HG03175 (cell line): ENCODE data around the gene C2orf92.
"Not testable (repeated sequence)": the region's sequence is repeated elsewhere in the genome, so short reads cannot be mapped to it uniquely, and the experiment has no call there.

Experiments used
- ATAC-seq: cut with Tn5 transposase; IDR thresholded peaks from one replicate; pipeline ENCODE4 v1.9.1; 2021; ENCODE audit warnings: mild to moderate bottlenecking, moderate library complexity; ENCODE audit not compliant: unreplicated experiment

C2orf92 gene

GRCh38 chr2:97659256-97660043 lies 10.1 kb upstream of the C2orf92 start:
- no peak for ATAC-seq

DNA sequence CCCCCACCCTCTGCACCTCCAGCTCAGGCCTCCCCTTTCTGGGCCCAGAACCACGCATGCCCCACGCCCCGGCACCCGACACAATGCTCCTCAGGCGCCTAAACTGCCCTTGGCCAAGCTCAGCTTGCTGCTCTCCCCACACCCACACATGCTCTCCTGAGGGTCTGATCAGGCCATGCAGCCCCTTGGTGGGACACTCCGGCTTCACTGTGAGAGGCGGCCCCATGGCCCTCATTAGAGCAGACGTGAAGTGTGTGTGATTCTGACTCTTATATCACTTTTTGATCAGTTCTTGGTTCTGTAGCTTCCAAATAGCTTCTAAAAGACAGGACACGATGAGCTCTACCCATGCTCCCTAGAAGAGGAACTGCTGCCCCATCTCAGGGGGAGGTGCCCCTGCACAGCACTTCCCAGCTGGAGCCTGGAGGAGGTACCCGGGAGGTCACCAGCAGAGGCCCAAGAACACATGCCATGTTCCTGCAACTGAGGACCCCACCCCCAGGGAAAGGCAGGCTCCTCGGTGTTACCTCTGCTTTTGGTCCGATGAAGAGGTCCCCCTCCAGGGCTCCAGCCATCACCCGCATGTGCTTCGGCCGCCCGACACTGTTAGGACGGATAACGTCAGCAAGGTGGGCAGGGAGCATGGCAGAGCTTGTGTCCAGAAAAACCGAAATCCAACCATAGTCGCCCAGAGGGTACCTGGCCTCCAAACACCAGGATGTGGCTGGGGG lies 9.3 kb upstream of the C2orf92 start:
- no peak for ATAC-seq

- ATAC-seq = no peak
These were observed 8.6 kb upstream of the C2orf92 start for GRCh38 chr2:97660775-97661389.

DNA sequence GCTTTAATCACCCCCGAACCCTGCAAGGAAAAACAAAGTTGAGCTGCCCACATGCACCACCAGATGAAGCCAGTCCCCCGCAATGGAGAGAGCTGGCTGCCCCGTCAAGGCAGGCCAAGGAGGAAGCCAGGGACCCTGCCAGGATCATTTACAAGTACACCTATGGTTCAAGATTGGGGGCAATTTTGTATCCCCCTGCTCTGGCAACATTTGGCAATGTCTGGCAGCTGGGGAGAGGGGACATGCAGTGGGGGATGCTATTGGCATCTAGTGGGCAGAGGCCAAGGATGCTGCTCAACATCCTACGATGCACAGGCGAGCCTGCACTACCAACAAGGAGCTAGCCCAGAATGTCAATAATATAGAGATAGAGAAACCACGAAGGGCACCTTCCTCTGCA lies 7.6 kb upstream of the C2orf92 start:
- ATAC-seq = no peak

- ATAC-seq = no peak
These were observed 7.1 kb upstream of the C2orf92 start for GRCh38 chr2:97662386-97662894.

DNA sequence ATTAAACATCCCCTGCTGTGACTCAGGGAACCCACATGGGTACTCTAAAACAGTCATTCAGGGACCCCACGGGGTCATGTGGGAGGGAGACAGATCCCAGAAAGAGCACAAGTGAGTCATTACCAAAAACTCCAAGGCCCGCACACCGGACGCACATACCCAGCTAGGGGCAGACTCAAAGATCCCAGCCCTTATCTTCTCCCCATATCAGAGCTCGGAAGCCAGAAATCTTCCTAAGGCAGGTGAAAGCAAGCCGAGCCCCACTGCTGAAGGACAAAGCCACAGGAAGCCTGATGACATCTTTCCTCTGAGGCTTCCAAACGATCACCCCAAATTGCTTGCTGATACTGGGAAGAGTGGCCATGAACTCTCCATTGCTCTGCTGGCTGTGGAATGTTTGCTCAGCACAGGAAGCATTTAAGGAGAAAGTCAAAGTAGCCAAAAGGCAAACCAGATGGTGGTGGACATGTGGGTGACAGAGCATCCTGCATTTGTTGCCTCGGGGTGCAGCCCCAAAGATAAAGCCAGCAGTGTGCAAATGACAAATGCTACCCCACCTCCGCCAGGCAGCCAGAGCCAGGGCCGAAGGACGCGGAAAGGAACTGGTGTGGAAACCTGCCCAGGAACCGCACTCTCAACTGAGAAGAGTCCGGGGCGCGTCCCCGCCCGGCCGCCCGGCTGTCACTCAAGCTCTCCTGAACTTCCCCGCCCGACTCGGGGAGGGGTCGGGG lies 6.5 kb upstream of the C2orf92 start:
- ATAC-seq = peak; percentile 50

DNA sequence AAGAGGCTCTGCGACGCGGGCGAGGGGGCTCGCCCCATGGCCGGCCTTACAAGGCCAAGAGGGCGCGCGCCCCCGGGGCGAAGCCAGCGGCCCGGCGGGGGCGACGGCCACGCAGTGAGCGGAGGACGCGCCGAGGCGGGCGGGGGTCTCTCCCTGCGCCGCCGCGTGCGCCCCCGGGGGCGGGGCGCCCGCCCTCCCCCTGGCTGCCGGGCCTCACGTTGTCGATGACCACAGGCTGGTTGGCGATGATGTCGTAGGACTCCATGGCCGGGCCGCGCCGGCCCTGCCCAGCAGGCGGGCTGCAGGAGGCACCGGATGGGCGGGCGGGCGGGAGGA lies 5.9 kb upstream of the C2orf92 start:
- ATAC-seq = no peak

DNA sequence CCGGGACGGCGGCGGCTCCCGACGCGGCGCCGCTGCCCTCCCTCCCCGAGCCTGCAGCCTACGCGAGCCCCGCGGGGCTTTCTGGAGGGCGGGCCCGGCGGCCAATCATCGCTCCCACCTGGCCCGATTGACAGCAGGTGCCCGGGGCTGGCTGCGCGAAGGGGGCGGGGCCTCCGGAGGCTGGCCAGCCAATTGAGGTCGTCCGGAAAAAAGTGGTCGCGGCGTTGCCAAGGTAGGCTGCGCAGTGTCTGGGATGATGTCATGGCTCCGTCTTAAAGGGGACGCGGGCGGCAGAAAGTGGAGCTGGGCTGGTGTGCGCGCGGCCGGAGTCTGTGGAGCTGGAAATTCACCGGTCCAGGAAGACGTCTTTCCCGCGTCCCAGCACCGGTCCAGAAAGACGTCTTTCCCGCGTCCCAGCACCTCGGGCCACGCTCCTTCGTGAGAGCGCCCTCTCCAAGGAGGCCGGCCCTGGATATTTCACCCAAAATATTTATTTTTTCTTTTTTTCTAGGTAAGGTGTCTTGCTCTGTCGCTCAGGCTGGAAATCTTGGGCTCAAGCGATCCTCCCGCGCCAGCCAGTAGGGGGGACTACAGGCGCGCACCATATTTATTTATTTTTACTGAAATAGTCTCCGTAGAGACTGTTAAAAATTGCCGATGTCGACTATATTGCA lies 5.4 kb upstream of the C2orf92 start, which contains the start of gene ACTR1B:
Gene ACTR1B, minus strand, starts transcription at position 83 of the 674 bp plus-strand sequence. CDS start 154 bp downstream, outside the sequence.
- peak; percentile 85 for ATAC-seq

GRCh38 chr2:97664636-97664970 lies 4.9 kb upstream of the C2orf92 start:
- ATAC-seq = no peak

DNA sequence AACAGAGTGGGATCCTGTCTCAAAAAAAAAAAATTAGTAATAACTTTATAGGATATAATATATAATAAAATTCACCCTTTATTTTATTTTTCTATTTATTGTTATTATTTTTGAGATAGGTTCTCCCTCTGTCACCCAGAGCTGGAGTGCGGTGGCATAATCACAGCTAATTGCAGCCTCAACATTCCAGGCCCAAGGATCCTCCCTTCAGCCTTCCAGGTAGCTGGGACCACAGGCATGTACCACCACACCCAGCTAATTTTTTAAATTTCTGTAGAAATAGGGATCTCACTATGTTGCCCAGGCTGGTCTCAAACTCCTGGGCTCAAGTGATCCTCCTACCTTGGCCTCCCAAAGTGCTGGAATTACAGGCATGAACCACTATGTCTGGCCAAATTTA lies 958 bp downstream of the C2orf92 start:
- ATAC-seq = no peak

- no peak for ATAC-seq
These were observed 2.0 kb downstream of the C2orf92 start for GRCh38 chr2:97671526-97671925.

GRCh38 chr2:97672606-97673140 lies 3.2 kb downstream of the C2orf92 start:
- ATAC-seq = not testable (repeated sequence)

- ATAC-seq = no peak
These were observed 3.8 kb downstream of the C2orf92 start for GRCh38 chr2:97673182-97673914.

GRCh38 chr2:97673915-97674283 lies 4.4 kb downstream of the C2orf92 start:
- ATAC-seq = no peak

DNA sequence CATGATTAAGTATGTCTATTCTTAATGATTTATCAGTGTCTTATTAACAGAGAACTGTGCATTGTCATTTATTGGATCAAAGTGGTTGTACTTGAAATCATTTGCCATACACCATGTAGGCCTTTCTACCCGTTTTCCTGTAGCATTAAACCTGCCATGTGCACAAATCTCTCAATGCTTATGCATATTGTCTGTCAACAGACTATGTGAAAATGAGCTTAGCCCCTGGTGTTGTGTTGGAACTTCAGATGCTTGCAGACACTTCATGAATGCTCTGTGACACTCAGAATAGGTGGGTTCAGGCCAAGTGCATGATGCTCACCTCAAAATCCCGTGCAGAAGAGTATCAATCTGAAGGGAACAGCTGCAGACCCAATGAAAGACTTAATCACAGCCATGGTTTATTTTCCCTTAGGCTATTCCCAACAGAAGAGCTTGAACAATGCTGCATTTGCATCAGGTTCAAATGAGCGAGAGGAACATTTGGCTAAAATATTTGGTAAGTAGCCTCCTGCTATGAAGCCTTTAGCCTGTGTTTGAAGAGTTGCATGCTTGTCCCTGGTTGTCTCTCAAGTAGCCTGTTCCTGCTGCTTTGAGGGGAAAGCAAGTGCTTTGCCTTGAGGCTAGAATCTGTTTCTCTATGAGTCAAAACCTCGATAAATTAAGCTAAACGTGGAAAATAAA lies 6.1 kb downstream of the C2orf92 start:
- ATAC-seq = no peak

- ATAC-seq = no peak
These were observed 7.1 kb downstream of the C2orf92 start for GRCh38 chr2:97676620-97677019.

- ATAC-seq = no peak
These were observed 8.0 kb downstream of the C2orf92 start for GRCh38 chr2:97677480-97677879.

DNA sequence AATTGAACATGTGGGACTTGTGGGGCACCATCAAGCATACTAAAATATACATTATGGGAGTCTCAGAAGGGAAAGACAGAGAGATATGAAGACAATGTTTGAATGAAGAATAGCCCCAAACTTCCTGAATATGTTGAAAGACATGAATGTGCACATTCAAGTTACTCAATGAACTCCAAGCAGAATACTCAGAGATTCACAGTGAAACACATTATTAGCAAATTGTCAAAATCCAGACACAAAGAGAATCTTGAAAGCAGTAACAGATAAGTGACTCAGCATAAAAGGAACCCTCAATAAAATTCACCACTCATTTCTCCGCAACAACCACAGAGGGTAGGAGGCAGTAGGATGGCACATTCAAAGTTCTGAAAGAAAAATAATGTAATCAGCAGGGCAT lies 8.8 kb downstream of the C2orf92 start:
- ATAC-seq = no peak

GRCh38 chr2:97687235-97687634 lies 17.7 kb downstream of the C2orf92 start:
- ATAC-seq = not testable (repeated sequence)
